Smooth muscle cell of the brain vasculature (primary cell): Measurements from ENCODE around the gene NEK7.
"Not testable (repeated sequence)": the region's sequence is repeated elsewhere in the genome, so short reads cannot be mapped to it uniquely, and the experiment has no call there.

Experiments used
- DNase-seq: peaks from one replicate; pipeline ENCODE4 v3.0.0-alpha.2; 2012; ENCODE audit warnings: low read depth, low spot score

The NEK7 gene

DNA sequence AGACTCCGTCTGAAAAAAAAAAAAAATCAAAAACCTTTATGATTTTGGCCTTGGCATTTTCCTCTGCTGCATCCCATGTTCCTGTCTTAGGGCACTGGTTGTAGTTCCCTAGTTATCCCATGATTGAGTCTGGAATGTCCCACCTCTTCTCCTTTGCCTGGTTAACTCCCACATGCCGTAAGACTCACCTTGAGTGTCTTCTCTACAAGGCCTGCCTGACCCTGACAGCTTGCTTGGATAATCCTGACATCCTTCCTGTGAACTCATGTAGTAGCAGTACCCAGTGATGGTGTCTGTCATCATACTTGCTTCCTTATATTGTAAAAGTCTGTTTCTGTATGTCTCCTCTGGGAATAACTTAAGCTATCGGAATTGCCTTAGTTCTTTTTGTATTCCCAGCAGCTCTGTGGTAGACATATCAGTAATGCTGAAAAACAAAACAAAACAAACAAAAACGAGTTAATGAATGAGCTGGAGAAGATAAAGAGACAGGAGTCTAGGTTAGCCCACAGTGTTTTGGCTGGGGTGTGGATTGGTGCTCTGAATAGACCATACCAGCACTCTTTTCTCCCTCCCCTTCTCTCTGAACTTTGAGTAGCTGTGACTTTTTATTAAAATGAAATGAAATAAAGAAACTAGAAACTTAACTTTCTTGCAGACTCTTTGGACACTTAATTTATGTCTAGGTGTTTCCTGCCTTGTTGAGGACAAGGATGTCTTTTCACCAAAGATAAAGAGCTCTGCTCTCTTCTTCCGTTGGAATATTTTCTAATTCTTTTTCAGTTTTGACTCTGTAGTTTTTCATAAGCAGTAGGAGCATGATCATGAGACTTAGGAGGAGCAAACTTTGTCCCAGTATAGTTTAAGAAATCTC lies 15.1 kb downstream of the NEK7 start:
- no peak for DNase-seq

DNA sequence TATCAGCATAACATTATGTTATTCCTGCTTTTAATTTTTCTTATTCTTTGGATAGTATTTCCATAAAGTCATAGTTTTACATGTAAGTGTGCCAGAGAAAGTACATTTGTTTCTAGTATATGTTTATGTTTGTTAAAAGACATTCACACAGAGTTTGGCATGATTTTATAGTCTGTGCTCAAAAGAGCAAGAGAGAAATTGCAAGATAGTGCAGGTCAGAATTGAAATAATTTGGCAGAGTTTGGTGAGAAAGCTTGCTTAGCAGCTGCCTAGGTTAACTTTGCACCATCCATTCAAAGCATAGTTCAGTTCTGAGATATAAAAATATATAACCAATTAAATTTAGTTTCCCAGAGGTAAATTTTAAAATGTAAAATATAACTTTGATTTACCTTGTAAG lies 17.0 kb downstream of the NEK7 start:
- DNase-seq, result no peak

- no peak for DNase-seq
These were observed 17.5 kb downstream of the NEK7 start for GRCh38 chr1:198174297-198174696.

GRCh38 chr1:198175423-198176170 lies 18.8 kb downstream of the NEK7 start:
- no peak for DNase-seq

- no peak for DNase-seq
These were observed 19.4 kb downstream of the NEK7 start for GRCh38 chr1:198176179-198176578.

- no peak for DNase-seq
These were observed 20.7 kb downstream of the NEK7 start for GRCh38 chr1:198177546-198177945.

GRCh38 chr1:198178615-198179014 lies 21.8 kb downstream of the NEK7 start:
- DNase-seq, result no peak

GRCh38 chr1:198179556-198179981 lies 22.8 kb downstream of the NEK7 start:
- peak; percentile 29 for DNase-seq

- DNase-seq, result no peak
These were observed 26.8 kb downstream of the NEK7 start for GRCh38 chr1:198183605-198184004.

GRCh38 chr1:198184516-198184915 lies 27.7 kb downstream of the NEK7 start:
- DNase-seq, result no peak

- DNase-seq, result no peak
These were observed 28.3 kb downstream of the NEK7 start for GRCh38 chr1:198185146-198185545.

- DNase-seq, result no peak
These were observed 29.0 kb downstream of the NEK7 start for GRCh38 chr1:198185759-198186158.

GRCh38 chr1:198186916-198187580 lies 30.2 kb downstream of the NEK7 start:
- no peak for DNase-seq

- no peak for DNase-seq
These were observed 31.3 kb downstream of the NEK7 start for GRCh38 chr1:198187973-198188588.

DNA sequence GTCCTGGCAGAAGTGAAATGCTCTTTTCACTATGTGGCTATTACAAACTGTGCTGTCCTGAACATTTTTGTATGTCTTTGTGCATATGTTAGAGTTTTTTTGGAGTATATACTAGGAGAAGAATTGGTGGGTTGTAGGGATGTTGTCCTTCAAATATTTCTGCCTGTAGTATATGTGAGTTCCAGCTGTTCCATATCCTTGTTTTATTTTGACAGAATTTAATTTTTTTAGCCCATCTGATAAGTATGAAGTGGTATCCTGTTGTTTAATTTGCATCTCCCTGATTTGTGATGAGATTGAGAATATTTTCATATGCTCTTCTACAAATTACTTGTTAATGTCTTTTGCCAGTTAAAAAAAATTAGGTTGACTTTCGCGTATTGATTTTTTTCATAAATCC lies 34.3 kb downstream of the NEK7 start:
- no peak for DNase-seq

DNA sequence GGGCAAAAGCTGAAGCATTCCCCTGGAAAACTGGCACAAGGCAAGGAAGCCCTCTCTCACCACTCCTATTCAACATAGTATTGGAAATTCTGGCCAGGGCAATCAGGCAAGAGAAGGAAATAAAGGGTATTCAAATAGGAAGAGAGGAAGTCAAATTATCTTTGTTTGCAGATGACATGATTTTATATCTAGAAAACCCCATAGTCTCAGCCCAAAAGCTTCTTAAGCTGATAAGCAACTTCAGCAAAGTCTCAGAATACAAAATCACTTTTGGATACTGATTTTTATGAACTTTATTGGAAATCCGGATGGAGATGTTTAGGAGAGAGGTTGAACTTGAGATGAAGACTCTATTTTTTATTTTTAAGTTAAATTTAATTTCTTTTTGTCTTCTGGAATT lies 37.1 kb downstream of the NEK7 start:
- DNase-seq, result not testable (repeated sequence)

- no peak for DNase-seq
These were observed 39.8 kb downstream of the NEK7 start for GRCh38 chr1:198196630-198197029.

GRCh38 chr1:198197285-198197684 lies 40.5 kb downstream of the NEK7 start:
- no peak for DNase-seq

GRCh38 chr1:198199105-198199504 lies 42.3 kb downstream of the NEK7 start:
- no peak for DNase-seq

DNA sequence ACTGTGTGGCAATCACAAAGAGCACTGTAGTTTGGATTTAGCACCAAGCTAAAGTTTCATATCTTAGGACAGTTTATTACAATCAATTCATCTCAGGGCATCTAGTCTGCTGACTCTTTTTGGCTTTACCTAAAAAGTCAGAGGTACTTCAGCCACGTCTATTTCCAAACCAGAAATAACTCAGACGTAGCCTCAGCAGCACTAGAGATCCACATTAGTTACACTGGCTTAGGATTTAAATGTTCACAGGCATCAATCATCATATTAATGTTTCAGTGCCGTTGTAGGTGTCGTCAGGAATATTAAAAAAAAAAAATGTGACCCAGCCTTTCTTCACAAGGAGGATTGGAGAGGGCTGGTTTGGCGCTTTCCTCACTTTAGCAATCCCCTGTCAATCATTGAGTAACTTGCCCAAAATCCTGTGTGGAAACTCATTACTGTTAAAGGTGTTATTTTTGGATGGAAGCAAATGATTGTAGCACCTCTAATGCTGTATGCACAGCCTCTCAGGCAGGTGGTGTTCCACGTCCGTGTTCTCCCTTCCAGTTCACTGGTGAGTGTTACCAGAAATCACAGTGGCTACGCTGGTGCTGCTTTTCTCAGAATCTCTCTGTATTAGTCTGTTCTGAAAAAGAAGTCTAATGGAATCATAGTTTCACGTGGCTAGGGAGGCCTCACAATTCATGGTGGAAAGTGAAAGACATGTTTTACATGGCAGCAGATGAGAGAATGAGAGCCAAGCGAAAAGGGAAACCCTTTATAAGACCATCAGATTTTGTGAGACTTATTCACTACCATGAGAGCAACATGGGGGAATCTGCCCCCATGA lies 45.4 kb downstream of the NEK7 start:
- DNase-seq, result no peak

GRCh38 chr1:198203434-198203833 lies 46.6 kb downstream of the NEK7 start:
- no peak for DNase-seq
